Measurements from ENCODE around the gene VWA1. TPM values are rescaled to one million over a fixed set of nuclear protein-coding genes. Genes with fewer than 3 reads are reported as not detected.
"Not testable (repeated sequence)": the region's sequence is repeated elsewhere in the genome, so short reads cannot be mapped to it uniquely, and the experiment has no call there.

VWA1 gene
- total and polyA plus RNA-seq, 12 donors: 10.8 to 52.8 (median 14.2) TPM

DNA sequence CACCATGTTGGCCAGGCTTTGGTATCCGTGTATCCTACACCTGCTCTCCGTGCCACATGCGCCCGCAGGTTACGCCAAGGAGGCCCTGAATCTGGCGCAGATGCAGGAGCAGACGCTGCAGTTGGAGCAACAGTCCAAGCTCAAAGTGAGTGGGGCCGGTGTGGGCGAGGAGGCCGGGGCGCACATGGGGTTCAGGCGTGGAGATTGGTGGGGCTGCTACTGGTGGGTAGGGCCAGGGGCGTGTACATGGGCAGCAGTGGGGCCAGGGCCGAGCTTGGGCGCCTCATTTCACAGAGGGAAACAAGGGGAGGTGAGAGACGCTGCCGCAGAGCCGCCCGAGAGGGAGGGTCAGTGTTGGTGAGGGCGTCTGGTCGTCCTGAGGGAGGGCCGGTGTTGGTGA is 41.7 kb downstream of the VWA1 start:
- TF ChIP-seq, protein P1, sequence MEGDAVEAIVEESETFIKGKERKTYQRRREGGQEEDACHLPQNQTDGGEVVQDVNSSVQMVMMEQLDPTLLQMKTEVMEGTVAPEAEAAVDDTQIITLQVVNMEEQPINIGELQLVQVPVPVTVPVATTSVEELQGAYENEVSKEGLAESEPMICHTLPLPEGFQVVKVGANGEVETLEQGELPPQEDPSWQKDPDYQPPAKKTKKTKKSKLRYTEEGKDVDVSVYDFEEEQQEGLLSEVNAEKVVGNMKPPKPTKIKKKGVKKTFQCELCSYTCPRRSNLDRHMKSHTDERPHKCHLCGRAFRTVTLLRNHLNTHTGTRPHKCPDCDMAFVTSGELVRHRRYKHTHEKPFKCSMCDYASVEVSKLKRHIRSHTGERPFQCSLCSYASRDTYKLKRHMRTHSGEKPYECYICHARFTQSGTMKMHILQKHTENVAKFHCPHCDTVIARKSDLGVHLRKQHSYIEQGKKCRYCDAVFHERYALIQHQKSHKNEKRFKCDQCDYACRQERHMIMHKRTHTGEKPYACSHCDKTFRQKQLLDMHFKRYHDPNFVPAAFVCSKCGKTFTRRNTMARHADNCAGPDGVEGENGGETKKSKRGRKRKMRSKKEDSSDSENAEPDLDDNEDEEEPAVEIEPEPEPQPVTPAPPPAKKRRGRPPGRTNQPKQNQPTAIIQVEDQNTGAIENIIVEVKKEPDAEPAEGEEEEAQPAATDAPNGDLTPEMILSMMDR (IDR thresholded peaks at IDR 0.05): no peak
- WGBS, 2 donors: 96 to 97% methylated on average over 22 of the region's 22 CpGs
- DNase-seq: no peak
- H3K27me3 ChIP-seq: no peaks in the 10 kb centered on the region
- peaks cover 0 to 49% (median 28%) of the 10 kb centered on the region in 9 donors for H3K36me3 ChIP-seq
- H3K4me1 ChIP-seq: peaks cover 0 to 19% (median 14%) of the 10 kb centered on the region in 9 donors
- H3K9me3 ChIP-seq: no peaks in the 10 kb centered on the region
- intact Hi-C loops (cut with DNase I): no loop called here
- ATAC-seq: no peak
- H3K27ac ChIP-seq: no peak overlapping the region
- no peak overlapping the region for H3K4me3 ChIP-seq

DNA sequence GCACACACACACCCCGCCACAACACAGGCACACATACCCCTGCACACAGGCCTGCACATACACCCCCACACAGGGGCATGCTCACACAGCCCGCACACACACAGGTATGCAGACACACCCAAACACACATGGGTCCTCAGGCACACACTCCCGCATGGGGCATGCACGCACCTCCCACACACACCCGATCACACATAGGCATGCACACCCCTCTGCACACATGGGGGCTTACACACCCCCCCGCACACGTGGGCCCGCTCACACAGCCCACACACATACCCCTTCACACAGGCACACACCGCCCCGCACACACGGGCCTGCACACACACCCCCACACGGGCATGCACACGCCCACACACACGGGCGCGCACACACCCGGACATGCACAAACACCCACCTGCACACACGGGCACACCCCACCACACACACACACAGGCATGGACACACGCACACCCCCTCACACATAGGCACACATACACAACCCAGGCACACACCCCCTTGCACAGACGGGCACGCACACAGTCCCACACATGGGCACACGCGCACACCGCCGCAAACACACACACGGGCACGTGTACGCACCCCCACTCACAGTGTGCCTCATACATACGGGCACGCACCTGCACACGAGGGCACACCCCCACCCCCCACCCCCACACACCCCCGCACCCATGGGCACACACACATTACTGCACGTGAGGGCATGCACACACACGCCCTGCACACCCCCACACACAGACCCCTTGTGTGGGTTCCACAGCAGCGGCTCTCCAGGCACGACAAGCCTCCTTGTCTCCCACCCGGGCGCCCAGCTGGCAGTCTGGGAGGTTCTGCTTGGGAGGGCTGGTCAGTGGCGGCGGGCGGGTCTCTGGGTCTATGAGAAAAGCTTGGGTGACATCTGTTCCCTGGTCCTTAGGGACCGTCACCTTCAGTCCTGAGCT is 44.3 kb downstream of the VWA1 start:
- Histone ChIP-seq H3K27me3 (no peaks in the 10 kb centered on the region), H3K4me1 (no peaks in the 10 kb centered on the region), H3K36me3 (peaks cover 0 to 70% (median 39%) of the 10 kb centered on the region in 9 donors), H3K9me3 (no peaks in the 10 kb centered on the region), H3K27ac (no peak overlapping the region), H3K4me3 (no peak overlapping the region)
- WGBS, 2 donors: 95 to 96% methylated on average over 42 of the region's 42 CpGs
- DNase-seq (no peak), ATAC-seq (peak in 1 of 8 donors; percentile 12)
- intact Hi-C loops (cut with DNase I): no loop called here
- TF ChIP-seq, protein P1 (IDR thresholded peaks at IDR 0.05): no peak

DNA sequence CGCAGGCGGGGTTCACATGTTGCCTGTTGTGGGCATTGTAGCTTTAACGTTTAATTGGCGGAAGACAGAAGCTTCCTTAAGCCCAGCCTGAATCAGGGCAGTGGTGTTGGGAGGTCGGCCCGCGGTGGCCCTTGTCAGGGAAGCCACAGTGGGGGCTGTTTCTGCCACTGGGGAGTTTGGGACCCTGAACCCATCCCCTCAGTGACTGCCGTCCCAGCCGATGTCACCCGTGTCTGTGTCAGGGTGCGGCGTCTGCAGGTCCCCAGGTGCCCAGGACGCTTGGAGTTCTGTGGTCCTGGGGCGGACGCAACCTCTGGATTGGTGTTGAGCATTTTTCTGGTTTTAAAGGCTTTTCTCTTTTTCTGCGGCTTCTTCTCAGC is 45.0 kb downstream of the VWA1 start:
- H3K4me3 ChIP-seq; DNase-seq; H3K27ac ChIP-seq; ATAC-seq; H3K4me1 ChIP-seq; H3K9me3 ChIP-seq; intact Hi-C loops (cut with DNase I); H3K27me3 ChIP-seq: not testable (repeated sequence)
- 96% methylated on average over 16 of the region's 16 CpGs for WGBS, 2 donors
- H3K36me3 ChIP-seq: peaks cover 0 to 76% (median 45%) of the 10 kb centered on the region in 9 donors

DNA sequence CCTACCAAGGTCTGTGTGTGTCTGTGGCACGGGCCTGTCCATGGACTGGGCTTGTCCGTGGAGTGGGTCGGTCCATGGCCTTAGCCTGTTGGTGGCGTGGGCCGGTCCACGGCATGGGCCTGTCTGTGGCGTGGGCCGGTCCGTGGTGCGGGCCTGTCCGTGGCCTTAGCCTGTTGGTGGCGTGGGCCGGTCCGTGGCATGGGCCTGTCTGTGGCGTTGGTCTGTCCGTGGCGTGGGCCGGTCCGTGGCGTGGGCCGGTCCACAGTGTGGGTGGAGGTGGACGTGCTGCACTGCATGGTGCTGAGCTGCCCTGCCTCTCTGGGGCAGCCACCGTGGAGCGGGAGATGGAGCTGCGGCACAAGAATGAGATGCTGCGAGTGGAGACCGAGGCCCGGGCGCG is 46.3 kb downstream of the VWA1 start:
- DNase-seq; H3K4me3 ChIP-seq; ATAC-seq; H3K4me1 ChIP-seq; intact Hi-C loops (cut with DNase I); H3K9me3 ChIP-seq; H3K27ac ChIP-seq; H3K27me3 ChIP-seq: not testable (repeated sequence)
- H3K36me3 ChIP-seq: peaks cover 0 to 84% (median 52%) of the 10 kb centered on the region in 9 donors
- 98% methylated on average over 24 to 30 of the region's 30 CpGs for WGBS, 2 donors

DNA sequence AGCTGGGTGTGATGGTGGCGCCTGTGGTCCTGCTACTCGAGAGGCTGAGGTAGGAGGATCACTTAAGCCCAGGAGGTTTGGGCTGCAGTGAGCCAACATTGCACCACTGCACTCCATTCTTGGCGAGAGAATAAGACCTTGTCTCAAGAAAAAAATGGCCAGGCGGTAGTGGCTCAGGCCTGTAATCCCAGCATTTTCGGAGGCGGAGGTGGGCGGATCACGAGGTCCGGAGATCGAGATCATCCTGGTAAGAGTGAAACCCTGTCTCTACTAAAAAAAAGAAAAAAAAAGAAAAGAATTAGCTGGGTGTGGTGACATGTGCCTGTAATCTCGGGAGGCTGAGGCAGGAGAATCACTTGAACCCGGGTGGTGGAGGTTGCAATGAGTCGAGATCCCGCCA is 47.4 kb downstream of the VWA1 start:
- 95 to 97% methylated on average over 14 of the region's 14 CpGs for WGBS, 2 donors
- intact Hi-C loops (cut with DNase I): no loop called here
- ATAC-seq (no peak), DNase-seq (no peak)
- no peak overlapping the region for H3K4me3 ChIP-seq
- no peak overlapping the region for H3K27ac ChIP-seq
- no peaks in the 10 kb centered on the region for H3K27me3 ChIP-seq
- no peaks in the 10 kb centered on the region for H3K4me1 ChIP-seq
- no peaks in the 10 kb centered on the region for H3K9me3 ChIP-seq
- H3K36me3 ChIP-seq: peaks cover 0 to 86% (median 54%) of the 10 kb centered on the region in 9 donors
- TF ChIP-seq, protein P1 (IDR thresholded peaks at IDR 0.05): no peak

Data from heart right ventricle (tissue), 16 donors.